Measurements from ENCODE around the gene MMD.

MMD gene

GRCh38 chr17:55343900-55344513 is 77.6 kb downstream of the MMD start:
- no peaks in the 10 kb centered on the region; the same call in 1 of the 2 replicates for H3K27me3 ChIP-seq (replicated peaks; ENCODE audit: control insufficient read depth, insufficient read depth, low read length)
- H3K4me3 ChIP-seq (replicated peaks; ENCODE audit: low read depth, low read length) = no peak overlapping the region
- DNase-seq (ENCODE audit: extremely low read depth, insufficient read length) = no peak
- no peak for TF ChIP-seq CTCF (IDR thresholded peaks at IDR 0.05; ENCODE audit: insufficient read depth, low read length, poor library complexity, severe bottlenecking)
- H3K36me3 ChIP-seq (ENCODE audit: control insufficient read depth, insufficient read depth, low read length) = no peaks in the 10 kb centered on the region

- no peaks in the 10 kb centered on the region; the same call in 1 of the 2 replicates for H3K27me3 ChIP-seq (replicated peaks; ENCODE audit: control insufficient read depth, insufficient read depth, low read length)
- no peak overlapping the region for H3K4me3 ChIP-seq (replicated peaks; ENCODE audit: low read depth, low read length)
- no peak for TF ChIP-seq CTCF (IDR thresholded peaks at IDR 0.05; ENCODE audit: insufficient read depth, low read length, poor library complexity, severe bottlenecking)
- no peak for DNase-seq (ENCODE audit: extremely low read depth, insufficient read length)
- H3K36me3 ChIP-seq (ENCODE audit: control insufficient read depth, insufficient read depth, low read length) = no peaks in the 10 kb centered on the region
Observed at GRCh38 chr17:55342800-55343585, 78.6 kb downstream of the MMD start.

Data from GM06990 (cell line).